Esophagus squamous epithelium (tissue), 4 donors: Measurements from ENCODE around the gene PRR20G.

Experiments
- CTCF ChIP-seq, 6 experiments: fragments of 450-650 bp in 4 of 6; fragments of 200-600 bp in 2 of 6; sonication (generic) in 2 of 6; IDR thresholded peaks; one replicate each; pipeline ENCODE4 v1.5.1; 2016 to 2019; ENCODE audit warnings: antibody characterized with exemption in 6 of 6, mild to moderate bottlenecking in 4 of 6, moderate library complexity in 4 of 6
- POLR2A ChIP-seq, 4 donors: fragments of 450-650 bp; IDR thresholded peaks; one replicate each; pipeline ENCODE4 v1.6.1; 2017; ENCODE audit warnings: antibody characterized with exemption in 4 of 4, mild to moderate bottlenecking in 4 of 4, moderate library complexity in 3 of 4

- TF ChIP-seq POLR2A (IDR thresholded peaks at IDR 0.05) (no peak), CTCF (IDR thresholded peaks at IDR 0.05) (no peak)
These were observed 22.3 kb downstream of the PRR20G start for GRCh38 chr3:127265581-127265981.
